Skeletal muscle tissue (tissue), 4 donors: ENCODE results near the gene CLEC18B. TPM values are rescaled to one million over a fixed set of nuclear protein-coding genes. Genes with fewer than 3 reads are reported as not detected.
"Not testable (repeated sequence)": the region's sequence is repeated elsewhere in the genome, so short reads cannot be mapped to it uniquely, and the experiment has no call there.

Experiments
- H3K27ac ChIP-seq: one replicate; pipeline ENCODE4 v1.7.0; 2013; ENCODE audit warnings: mild to moderate bottlenecking, low read depth, low read length, inconsistent platforms
- H3K27me3 ChIP-seq, 3 donors: one replicate each; pipeline ENCODE4 v1.7.0; 2013; ENCODE audit warnings: low read length in 3 of 3; ENCODE audit not compliant: control insufficient read depth in 3 of 3, insufficient read depth in 3 of 3
- H3K36me3 ChIP-seq, 3 donors: one replicate each; pipeline ENCODE4 v1.7.0; 2013; ENCODE audit warnings: low read length in 3 of 3; ENCODE audit not compliant: control insufficient read depth in 3 of 3, insufficient read depth in 3 of 3
- H3K4me1 ChIP-seq, 3 donors: one replicate each; pipeline ENCODE4 v1.7.0; 2013; ENCODE audit warnings: low read length in 3 of 3, mild to moderate bottlenecking in 3 of 3; ENCODE audit not compliant: control insufficient read depth in 3 of 3, insufficient read depth in 3 of 3
- H3K4me3 ChIP-seq, 3 donors: one replicate each; pipeline ENCODE4 v1.7.0; 2013; ENCODE audit warnings: low read length in 3 of 3
- H3K9ac ChIP-seq, 3 donors: one replicate each; pipeline ENCODE4 v1.7.0; 2013; ENCODE audit warnings: low read length in 3 of 3, mild to moderate bottlenecking in 3 of 3, moderate library complexity in 2 of 3, low read depth in 1 of 3
- H3K9me3 ChIP-seq, 3 donors: one replicate each; pipeline ENCODE4 v1.7.0; 2013; ENCODE audit warnings: low read length in 3 of 3; ENCODE audit not compliant: control insufficient read depth in 3 of 3
- total RNA-seq: library from RNA; depleted of rRNA; stranded (reverse); fragments of >200 nt; gene quantifications from one replicate; pipeline ENCODE4 v1.2.3, GENCODE V29; 2014
- donor health status: Osteomylitis.

CLEC18B gene
- total RNA-seq, 1 donor from 2014 or later: 2.1 TPM

DNA sequence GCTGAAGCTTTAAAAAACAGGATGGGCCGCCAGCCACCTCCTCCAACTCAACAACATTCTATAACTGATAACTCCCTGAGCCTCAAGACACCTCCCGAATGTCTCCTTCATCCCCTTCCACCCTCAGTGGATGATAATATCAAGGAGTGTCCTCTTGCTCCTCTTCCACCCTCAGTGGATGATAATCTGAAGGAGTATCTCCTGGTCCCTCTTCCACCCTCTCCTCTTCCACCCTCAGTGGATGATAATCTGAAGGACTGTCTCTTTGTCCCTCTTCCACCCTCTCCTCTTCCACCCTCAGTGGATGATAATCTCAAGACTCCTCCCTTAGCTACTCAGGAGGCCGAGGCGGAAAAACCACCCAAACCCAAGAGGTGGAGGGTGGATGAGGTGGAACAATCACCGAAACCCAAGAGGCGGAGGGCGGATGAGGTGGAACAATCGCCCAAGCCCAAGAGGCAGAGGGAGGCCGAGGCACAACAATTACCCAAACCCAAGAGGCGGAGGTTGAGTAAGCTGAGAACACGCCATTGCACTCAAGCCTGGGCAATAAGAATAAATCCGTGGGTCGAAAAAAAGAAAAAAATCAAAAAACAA, 29.7 kb downstream of the CLEC18B start:
- H3K4me3 ChIP-seq, H3K9me3 ChIP-seq, H3K9ac ChIP-seq, H3K27me3 ChIP-seq, H3K36me3 ChIP-seq, H3K4me1 ChIP-seq, H3K27ac ChIP-seq: not testable (repeated sequence)

DNA sequence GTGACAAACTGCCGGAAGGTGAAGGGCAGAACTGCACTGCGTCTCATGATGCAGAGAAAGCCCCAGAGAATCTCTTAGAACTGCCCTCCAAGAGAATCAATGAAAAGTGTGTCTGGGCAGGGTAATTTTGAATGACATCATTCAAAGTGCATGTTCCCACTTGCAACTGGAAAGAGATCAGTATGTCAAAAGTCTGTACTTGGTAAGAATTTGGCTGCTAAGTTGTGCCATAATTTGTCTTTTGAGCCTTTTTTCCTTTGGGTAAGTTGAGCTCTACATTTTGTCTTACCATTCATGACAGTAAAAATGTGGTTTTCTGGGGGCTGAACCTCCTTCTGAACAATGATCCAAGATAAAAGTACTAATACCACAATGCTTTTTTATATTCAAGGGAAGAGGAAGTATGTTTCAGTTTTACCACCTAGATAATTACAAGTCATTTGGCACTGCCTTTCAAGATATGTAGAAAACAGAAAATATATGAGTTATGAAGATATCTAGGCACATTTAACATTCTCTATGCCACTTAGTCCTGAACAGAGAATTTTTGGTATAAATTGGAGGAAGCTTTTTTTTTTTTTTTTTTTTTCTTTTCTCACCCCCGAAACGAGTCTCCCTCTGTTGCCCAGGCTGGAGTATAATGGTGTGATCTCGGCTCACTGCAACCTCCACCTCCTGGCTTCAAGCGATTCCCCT, 38.8 kb downstream of the CLEC18B start:
- not testable (repeated sequence) for H3K27me3 ChIP-seq, H3K4me3 ChIP-seq, H3K9me3 ChIP-seq, H3K9ac ChIP-seq, H3K4me1 ChIP-seq, H3K36me3 ChIP-seq, H3K27ac ChIP-seq

DNA sequence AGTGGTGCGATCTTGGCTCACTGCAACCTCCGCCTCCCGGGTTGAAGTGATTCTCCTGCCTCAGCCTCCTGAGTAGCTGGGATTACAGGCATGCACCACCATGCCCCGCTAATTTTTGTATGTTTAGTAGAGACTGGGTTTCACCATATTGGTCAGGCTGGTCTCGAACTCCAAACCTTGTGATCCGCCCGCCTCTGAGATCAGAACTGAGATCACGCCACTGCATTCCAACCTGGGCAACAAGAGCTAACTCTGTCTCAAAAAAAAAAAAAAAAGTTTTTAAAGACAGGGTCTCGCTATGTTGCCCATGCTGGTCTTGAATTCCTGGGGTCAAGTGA, 47.5 kb downstream of the CLEC18B start:
- H3K4me3 ChIP-seq, H3K9ac ChIP-seq, H3K9me3 ChIP-seq, H3K36me3 ChIP-seq, H3K27ac ChIP-seq, H3K4me1 ChIP-seq, H3K27me3 ChIP-seq: not testable (repeated sequence)

DNA sequence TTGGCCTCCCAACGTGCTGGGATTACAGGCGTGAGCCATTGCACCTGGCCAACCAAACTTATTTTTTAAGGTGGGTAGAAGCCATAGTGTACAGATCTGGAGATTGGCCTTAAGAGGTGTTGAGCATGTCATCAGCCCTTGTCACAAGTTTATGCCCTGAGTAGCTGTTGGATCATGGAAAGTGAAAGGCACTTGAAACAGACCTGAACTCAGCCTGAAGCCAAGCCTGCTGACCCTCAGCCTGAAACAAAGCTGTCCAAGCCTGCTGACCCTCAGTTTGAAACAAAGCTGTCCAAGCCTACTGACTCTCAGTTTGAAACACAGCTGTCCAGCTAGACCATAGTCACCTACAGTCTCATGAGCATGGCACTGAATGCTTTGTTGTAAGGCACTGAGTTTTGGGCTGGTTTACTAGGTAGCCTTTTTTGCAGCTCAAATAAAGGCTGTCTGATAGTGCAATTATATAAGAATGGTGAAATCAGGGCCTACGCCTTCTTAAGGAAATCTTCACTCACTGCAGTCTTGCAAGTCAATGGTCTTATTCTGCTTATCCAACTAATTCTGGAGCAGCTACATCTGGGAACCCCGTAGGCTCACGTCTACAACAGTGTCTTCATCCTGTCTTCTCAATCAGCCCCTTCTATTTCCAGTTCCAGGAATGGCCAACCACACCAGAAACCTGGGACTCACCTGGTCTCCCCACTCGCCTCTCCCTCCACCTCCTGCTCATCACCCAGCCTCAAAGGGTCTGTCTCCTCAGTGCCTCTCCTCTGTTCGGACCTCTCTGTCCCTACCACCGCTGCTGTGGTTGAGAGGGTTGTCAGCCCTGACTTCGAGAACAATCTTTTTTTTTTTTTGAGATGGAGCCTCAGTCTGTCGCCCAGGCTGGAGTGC, 48.1 kb downstream of the CLEC18B start:
- peaks cover 0 to 2% (median 0%) of the 10 kb centered on the region in 3 donors for H3K4me1 ChIP-seq
- H3K27ac ChIP-seq: no peak overlapping the region
- no peaks in the 10 kb centered on the region for H3K27me3 ChIP-seq
- no peak overlapping the region for H3K9ac ChIP-seq
- H3K4me3 ChIP-seq: no peak overlapping the region
- no peaks in the 10 kb centered on the region for H3K36me3 ChIP-seq
- H3K9me3 ChIP-seq: no peaks in the 10 kb centered on the region

DNA sequence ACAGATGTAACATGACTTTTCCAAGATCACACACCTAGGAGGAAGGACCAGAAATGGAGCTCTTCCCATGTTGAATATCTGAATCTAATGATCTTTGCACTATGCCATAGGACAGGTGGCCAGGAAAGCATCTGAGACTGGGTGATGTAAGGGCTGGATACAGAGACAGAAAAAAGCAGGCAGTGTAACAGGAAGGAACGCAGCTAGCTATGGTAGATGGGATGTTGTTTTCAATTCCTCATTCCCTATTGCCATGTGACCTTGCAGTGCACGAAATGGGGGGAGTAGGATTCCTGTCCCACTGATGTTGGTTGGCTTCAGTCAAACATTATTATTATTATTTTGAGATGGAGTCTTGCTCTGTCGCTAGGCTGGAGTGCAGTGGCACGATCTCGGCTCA, 48.9 kb downstream of the CLEC18B start:
- Histone ChIP-seq H3K36me3 (no peaks in the 10 kb centered on the region), H3K4me3 (no peak overlapping the region), H3K27ac (no peak overlapping the region), H3K27me3 (no peaks in the 10 kb centered on the region), H3K9me3 (no peaks in the 10 kb centered on the region), H3K9ac (no peak overlapping the region), H3K4me1 (peaks cover 0 to 5% (median 0%) of the 10 kb centered on the region in 3 donors)

DNA sequence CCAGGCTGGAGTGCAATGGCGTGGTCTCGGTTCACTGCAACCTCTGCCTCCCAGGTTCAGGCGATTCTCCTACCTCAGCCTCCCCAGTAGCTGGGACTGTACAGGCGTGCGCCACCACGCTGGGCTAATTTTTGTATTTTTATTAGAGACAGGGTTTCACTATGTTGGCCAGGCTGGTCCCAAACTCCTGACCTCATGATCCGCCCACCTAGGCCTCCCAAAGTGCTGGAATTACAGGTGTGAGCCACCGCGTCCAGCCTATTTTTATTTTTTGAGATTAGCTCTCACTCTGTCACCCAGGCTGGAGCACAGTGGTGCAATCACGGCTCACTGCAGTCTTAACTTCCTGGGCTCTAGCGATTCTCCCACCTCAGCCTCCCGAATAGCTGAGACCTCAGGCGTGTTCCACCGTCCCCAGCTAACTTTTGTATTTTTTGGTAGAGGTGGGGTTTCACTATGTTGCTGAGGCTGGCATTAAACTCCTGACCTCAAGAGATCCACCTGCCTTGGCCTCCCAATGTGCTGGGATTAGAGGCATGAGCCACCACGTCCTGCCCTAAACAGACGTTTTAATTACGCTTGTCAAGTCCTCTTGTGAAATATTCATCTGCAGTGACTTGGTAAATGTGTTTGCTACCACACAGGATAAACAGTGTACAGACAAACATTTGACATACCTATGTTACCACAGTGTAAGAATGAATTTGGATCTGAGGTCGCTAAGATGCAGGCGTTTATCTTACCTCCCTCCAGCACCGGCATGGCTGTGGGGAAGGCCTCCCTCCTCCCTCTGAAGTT, 50.7 kb downstream of the CLEC18B start:
- H3K9me3 ChIP-seq, H3K36me3 ChIP-seq, H3K4me3 ChIP-seq, H3K27me3 ChIP-seq, H3K9ac ChIP-seq, H3K27ac ChIP-seq: not testable (repeated sequence)
- peaks cover 0 to 15% (median 0%) of the 10 kb centered on the region in 3 donors for H3K4me1 ChIP-seq

DNA sequence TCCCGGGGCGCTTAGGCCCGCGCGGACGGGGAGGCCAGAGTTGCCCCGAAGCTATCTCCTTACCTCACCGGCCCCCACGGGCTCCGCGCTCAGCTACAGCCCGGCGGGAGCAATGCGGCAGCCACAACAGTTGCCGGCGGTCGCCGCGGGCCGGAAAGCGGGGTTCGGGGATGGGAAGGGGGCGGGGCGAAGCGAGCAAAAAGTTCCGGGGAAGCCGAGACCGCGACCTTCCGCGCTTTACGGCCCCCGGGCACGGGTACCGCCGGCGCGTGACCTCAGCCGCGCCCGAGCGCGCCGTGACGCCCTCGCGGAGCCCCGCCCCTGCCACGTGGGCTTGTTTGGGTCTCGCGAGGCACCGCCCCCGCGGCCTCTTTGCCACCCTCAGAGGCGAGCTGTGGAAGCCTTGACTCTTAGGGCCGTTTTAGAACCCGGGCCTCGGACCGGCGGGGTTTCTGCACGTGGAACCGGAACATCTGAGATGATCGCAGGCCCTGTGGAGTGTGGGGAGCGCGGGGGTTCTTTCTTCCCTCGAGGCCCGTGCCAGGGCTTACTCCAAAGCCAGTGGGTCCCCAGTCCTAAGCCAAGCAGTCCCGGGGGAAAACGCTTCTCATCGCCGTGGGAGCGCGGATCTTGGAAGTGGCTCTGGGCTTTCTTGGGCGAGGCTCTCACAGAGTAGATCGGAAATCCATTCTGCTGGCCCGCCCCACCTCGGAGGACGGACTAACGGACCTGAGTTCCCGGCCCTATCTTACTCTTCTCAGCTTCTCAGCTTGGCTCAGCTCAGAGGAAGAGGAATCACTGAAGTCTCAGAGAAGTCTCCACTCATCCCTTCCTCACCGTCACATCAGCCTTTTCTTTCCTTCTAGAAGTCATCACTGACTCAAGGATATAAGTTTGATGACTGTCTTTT, 53.0 kb downstream of the CLEC18B start:
- H3K27ac ChIP-seq: peak overlapping the region; percentile 90
- peak overlapping the region; percentile 77 to 97 (median 88) for H3K4me3 ChIP-seq
- not testable (repeated sequence) for H3K36me3 ChIP-seq, H3K27me3 ChIP-seq, H3K9me3 ChIP-seq
- H3K9ac ChIP-seq: peak overlapping the region; percentile 78 to 92 (median 90)
- H3K4me1 ChIP-seq: peaks cover 0 to 15% (median 0%) of the 10 kb centered on the region in 3 donors

DNA sequence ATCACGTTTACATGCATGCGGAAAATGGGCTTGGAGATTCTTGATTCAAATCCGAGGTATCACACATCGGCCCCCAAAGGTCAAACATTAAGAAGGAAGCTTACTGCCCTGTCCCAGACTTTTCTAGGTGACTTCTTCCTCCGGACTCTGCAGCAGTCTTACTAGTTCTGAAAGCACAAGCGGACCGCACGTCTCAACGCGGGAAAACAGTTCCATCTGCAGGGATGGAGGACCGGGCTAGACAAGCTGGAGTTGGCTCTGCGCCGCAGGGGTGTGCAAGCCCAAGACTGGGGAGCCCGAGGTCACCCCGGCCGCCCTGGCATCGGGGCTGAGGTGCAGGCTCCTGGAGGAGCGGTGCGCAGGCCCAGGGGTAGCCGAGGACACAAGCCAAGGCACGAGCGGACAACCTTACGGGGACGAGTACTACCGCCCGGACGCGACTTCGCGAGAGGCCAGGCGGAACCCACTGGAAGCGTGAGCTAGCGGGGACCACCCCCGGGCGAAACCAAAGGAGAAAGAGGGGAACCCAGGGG, 53.7 kb downstream of the CLEC18B start:
- H3K27me3 ChIP-seq, H3K36me3 ChIP-seq, H3K9me3 ChIP-seq: not testable (repeated sequence)
- Histone ChIP-seq H3K9ac (peak overlapping the region; percentile 78 to 92 (median 90)), H3K4me3 (peak overlapping the region; percentile 77 to 97 (median 88)), H3K4me1 (peaks cover 0 to 15% (median 0%) of the 10 kb centered on the region in 3 donors), H3K27ac (peak overlapping the region; percentile 90)
